GM19468 (cell line): ENCODE results near the gene ZBTB25.
"Not testable (repeated sequence)": the region's sequence is repeated elsewhere in the genome, so short reads cannot be mapped to it uniquely, and the experiment has no call there.

Experiments
- ATAC-seq: cut with Tn5 transposase; IDR thresholded peaks from one replicate; pipeline ENCODE4 v1.9.1; 2021; ENCODE audit warnings: mild to moderate bottlenecking, moderate library complexity, moderate number of reproducible peaks; ENCODE audit not compliant: unreplicated experiment; ENCODE audit errors: extremely low read depth

The ZBTB25 gene

GRCh38 chr14:64503434-64504309 lies at the start of gene ZBTB25:
Gene ZBTB25, minus strand, starts transcription at chr14:64503838. Its CDS starts 13,305 bp downstream, at chr14:64490533.
- peak; percentile 56 for ATAC-seq

GRCh38 chr14:64550621-64551333 lies 47.1 kb upstream of the ZBTB25 start:
- no peak for ATAC-seq

GRCh38 chr14:64549791-64550620 lies 46.4 kb upstream of the ZBTB25 start, which contains the start of gene PPP1R36:
Gene PPP1R36, plus strand, starts transcription at chr14:64549961. Its CDS starts 37 bp downstream, at chr14:64549998.
- peak; percentile 19 for ATAC-seq

GRCh38 chr14:64549016-64549415 lies 45.4 kb upstream of the ZBTB25 start:
- ATAC-seq, result no peak

GRCh38 chr14:64544607-64545312 lies 41.1 kb upstream of the ZBTB25 start:
- ATAC-seq, result no peak

- ATAC-seq, result no peak
These were observed 39.2 kb upstream of the ZBTB25 start for GRCh38 chr14:64542836-64543201.

GRCh38 chr14:64541972-64542835 lies 38.6 kb upstream of the ZBTB25 start:
- ATAC-seq, result no peak

GRCh38 chr14:64541261-64541971 lies 37.8 kb upstream of the ZBTB25 start:
- no peak for ATAC-seq

GRCh38 chr14:64540208-64541202 lies 36.9 kb upstream of the ZBTB25 start, which contains the start of gene HSPA2:
Gene HSPA2, plus strand, starts transcription at chr14:64540741. Its CDS starts 109 bp downstream, at chr14:64540850.
- ATAC-seq, result peak; percentile 88

- no peak for ATAC-seq
These were observed 33.0 kb upstream of the ZBTB25 start for GRCh38 chr14:64536488-64537245.

- no peak for ATAC-seq
These were observed 27.9 kb upstream of the ZBTB25 start for GRCh38 chr14:64531567-64531966.

- ATAC-seq, result no peak
These were observed 21.7 kb upstream of the ZBTB25 start for GRCh38 chr14:64525354-64525753.

- ATAC-seq, result no peak
These were observed 19.1 kb upstream of the ZBTB25 start for GRCh38 chr14:64522591-64523355.

- ATAC-seq, result no peak
These were observed 17.1 kb upstream of the ZBTB25 start for GRCh38 chr14:64520699-64521098.

- ATAC-seq, result no peak
These were observed 14.6 kb upstream of the ZBTB25 start for GRCh38 chr14:64518229-64518628.

- ATAC-seq, result not testable (repeated sequence)
These were observed 14.0 kb upstream of the ZBTB25 start for GRCh38 chr14:64517667-64518066.
